OCI-LY3 (cell line): ENCODE measurements around the gene PROB1.

Source experiments
- CTCF ChIP-seq: fragments of 200-600, 300-600 bp; sonication (generic); IDR thresholded peaks from 2 replicates; pipeline ENCODE4 v1.5.1; 2014; ENCODE audit warnings: antibody characterized with exemption, low read length, low read depth
- EZH2phosphoT487 ChIP-seq: fragments of 200-600 bp; shearing (Covaris generic); IDR thresholded peaks from 2 replicates; pipeline ENCODE4 v1.6.1; 2018; ENCODE audit warnings: antibody characterized with exemption, mixed run types, low read depth

DNA sequence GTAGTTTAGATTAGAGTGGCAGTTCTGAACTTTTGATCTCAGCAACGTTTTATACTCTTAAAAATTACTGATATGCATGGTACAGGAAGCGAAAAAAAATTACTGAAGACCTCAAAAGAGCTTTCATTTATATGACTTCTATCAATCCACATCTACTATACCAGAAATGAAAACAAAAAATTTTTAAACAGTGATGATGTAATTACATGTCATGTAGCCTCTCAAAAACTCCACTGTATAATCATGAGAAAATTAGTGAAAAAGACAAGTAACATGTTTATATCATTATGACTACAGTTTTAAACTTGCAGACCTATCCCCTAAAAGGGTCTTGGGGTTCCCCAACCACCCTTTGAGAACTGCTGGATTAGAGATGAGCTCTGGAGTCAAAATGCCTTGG, 35.1 kb upstream of the PROB1 start:
- TF ChIP-seq EZH2phosphoT487 (no peak), CTCF (no peak)
